DND-41 (cell line): ENCODE results near the gene MBD4.
A peak's percentile ranks its signal among the peaks of the same experiment; 100 is the strongest.

ENCODE experiments used
- ATAC-seq: fragments of 200-7000 bp; cut with Tn5 transposase; 3 replicates; pipeline ENCODE4 v1.9.1; 2021; ENCODE audit warnings: low read depth; ENCODE audit not compliant: insufficient read depth
- DNase-seq: peaks from one replicate; pipeline ENCODE4 v3.0.0-alpha.2; 2020
- H2AFZ ChIP-seq: 2 replicates; pipeline ENCODE4 v1.6.0; 2012; ENCODE audit warnings: low read depth, low read length
- H3K27ac ChIP-seq: 2 replicates; pipeline ENCODE4 v1.5.1; 2012; ENCODE audit warnings: low read length, inconsistent platforms
- H3K27me3 ChIP-seq: fragments of 200-600 bp; sonication (generic); 2 replicates; pipeline ENCODE4 v1.6.0; 2012; ENCODE audit warnings: low read length, mild to moderate bottlenecking, inconsistent platforms; ENCODE audit not compliant: insufficient read depth, poor library complexity
- H3K36me3 ChIP-seq: 2 replicates; pipeline ENCODE4 v1.5.1; 2012; ENCODE audit warnings: low read length, inconsistent platforms; ENCODE audit not compliant: insufficient read depth
- H3K4me1 ChIP-seq: 2 replicates; pipeline ENCODE4 v1.5.1; 2012; ENCODE audit warnings: mild to moderate bottlenecking, low read length; ENCODE audit not compliant: insufficient read depth
- H3K4me2 ChIP-seq: 2 replicates; pipeline ENCODE4 v1.6.0; 2012; ENCODE audit warnings: mild to moderate bottlenecking, moderate library complexity, low read length, inconsistent platforms; ENCODE audit not compliant: insufficient read depth
- H3K4me3 ChIP-seq, 2 experiments: fragments of 200-600 bp in 1 of 2; shearing (Covaris generic) in 1 of 2; 2 replicates each; pipeline ENCODE4 v1.5.1; 2012 to 2016; ENCODE audit warnings: inconsistent platforms in 2 of 2, low read length in 2 of 2, mild to moderate bottlenecking in 2 of 2, low read depth in 1 of 2, moderate library complexity in 1 of 2
- H3K79me2 ChIP-seq: 2 replicates; pipeline ENCODE4 v1.6.0; 2012; ENCODE audit warnings: low read length, inconsistent platforms; ENCODE audit not compliant: insufficient read depth
- H3K9ac ChIP-seq: 2 replicates; pipeline ENCODE4 v1.6.0; 2012; ENCODE audit warnings: low read depth, mild to moderate bottlenecking, inconsistent platforms, low read length, moderate library complexity
- H3K9me3 ChIP-seq: 2 replicates; pipeline ENCODE4 v1.5.1; 2012; ENCODE audit warnings: low read length, moderate library complexity, mild to moderate bottlenecking, inconsistent platforms; ENCODE audit not compliant: insufficient read depth, severe bottlenecking
- H4K20me1 ChIP-seq: 2 replicates; pipeline ENCODE4 v1.6.0; 2012; ENCODE audit warnings: low read length; ENCODE audit not compliant: insufficient read depth
- EZH2 ChIP-seq: IDR thresholded peaks from 3 replicates; pipeline ENCODE4 v1.6.1; 2012; ENCODE audit warnings: borderline replicate concordance, low read depth, mild to moderate bottlenecking, moderate library complexity, low read length, inconsistent platforms; ENCODE audit not compliant: severe bottlenecking
- TF ChIP-seq, protein P1 (sequence below): IDR thresholded peaks from 2 replicates; pipeline ENCODE4 v1.5.1; 2012; ENCODE audit warnings: borderline replicate concordance, low read length, moderate library complexity, mild to moderate bottlenecking; ENCODE audit not compliant: poor library complexity, severe bottlenecking; ENCODE audit errors: extremely low read depth

The MBD4 gene

DNA sequence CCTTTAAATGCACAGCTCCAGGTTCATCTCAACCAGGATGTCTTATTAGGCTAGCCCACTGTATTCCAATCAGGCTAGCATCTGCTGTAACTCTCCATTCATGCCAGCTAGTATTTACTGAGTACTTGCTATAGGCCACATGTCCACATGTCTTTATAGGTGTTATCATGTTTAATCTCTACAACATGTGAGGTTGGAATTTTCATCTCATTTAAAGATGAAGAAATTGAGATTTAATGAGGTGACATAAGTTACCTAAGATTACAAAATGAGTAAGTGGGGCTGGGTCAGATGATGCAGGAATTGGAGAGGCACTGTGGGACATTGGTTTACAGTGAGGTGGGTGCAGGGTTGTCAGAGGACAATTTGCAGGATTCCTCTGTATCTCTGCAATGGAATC lies 3.2 kb upstream of the MBD4 start:
- no peak for TF ChIP-seq EZH2
- TF ChIP-seq, protein P1, sequence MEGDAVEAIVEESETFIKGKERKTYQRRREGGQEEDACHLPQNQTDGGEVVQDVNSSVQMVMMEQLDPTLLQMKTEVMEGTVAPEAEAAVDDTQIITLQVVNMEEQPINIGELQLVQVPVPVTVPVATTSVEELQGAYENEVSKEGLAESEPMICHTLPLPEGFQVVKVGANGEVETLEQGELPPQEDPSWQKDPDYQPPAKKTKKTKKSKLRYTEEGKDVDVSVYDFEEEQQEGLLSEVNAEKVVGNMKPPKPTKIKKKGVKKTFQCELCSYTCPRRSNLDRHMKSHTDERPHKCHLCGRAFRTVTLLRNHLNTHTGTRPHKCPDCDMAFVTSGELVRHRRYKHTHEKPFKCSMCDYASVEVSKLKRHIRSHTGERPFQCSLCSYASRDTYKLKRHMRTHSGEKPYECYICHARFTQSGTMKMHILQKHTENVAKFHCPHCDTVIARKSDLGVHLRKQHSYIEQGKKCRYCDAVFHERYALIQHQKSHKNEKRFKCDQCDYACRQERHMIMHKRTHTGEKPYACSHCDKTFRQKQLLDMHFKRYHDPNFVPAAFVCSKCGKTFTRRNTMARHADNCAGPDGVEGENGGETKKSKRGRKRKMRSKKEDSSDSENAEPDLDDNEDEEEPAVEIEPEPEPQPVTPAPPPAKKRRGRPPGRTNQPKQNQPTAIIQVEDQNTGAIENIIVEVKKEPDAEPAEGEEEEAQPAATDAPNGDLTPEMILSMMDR: no peak
- Histone ChIP-seq H3K9me3 (no peaks in the 10 kb centered on the region), H3K27me3 (no peaks in the 10 kb centered on the region), H2AFZ (no peak overlapping the region), H3K4me2 (no peak overlapping the region), H3K36me3 (peaks cover 2% of the 10 kb centered on the region), H3K9ac (no peak overlapping the region), H4K20me1 (no peaks in the 10 kb centered on the region), H3K79me2 (peaks cover 50% of the 10 kb centered on the region), H3K27ac (no peak overlapping the region), H3K4me1 (peaks cover 34% of the 10 kb centered on the region), H3K4me3 (no peak overlapping the region)
- DNase-seq: no peak
- ATAC-seq: no peak

DNA sequence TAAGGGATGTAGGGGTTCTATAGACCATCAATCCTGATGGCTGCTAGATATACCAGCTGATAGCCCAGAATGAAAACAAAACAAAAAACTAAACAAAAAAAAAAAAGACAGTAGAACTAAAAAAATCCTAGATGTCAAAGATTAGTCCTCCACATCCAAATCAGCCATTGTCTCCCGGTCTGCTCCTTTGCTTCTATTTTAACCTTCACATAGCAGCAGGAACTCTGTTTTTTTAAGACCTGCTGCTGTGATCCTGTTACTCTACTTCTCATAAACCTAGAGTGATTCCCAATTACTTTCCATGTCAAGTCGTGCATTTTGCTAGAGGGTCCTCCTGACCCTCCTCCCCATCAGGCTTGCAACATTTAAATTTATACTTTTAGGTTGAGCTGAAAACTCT lies 2.7 kb upstream of the MBD4 start:
- no peak overlapping the region for H2AFZ ChIP-seq
- no peak for TF ChIP-seq EZH2
- TF ChIP-seq, protein P1: no peak
- H3K36me3 ChIP-seq: peaks cover 6% of the 10 kb centered on the region
- H4K20me1 ChIP-seq: no peaks in the 10 kb centered on the region; the same call in 1 of the 2 replicates
- H3K27me3 ChIP-seq: no peaks in the 10 kb centered on the region
- H3K79me2 ChIP-seq: peaks cover 53% of the 10 kb centered on the region
- H3K9ac ChIP-seq: no peak overlapping the region
- ATAC-seq (no peak), DNase-seq (no peak)
- H3K4me3 ChIP-seq: no peak overlapping the region
- H3K4me1 ChIP-seq: peaks cover 39% of the 10 kb centered on the region
- H3K4me2 ChIP-seq: no peak overlapping the region
- H3K9me3 ChIP-seq: no peaks in the 10 kb centered on the region
- H3K27ac ChIP-seq: no peak overlapping the region

DNA sequence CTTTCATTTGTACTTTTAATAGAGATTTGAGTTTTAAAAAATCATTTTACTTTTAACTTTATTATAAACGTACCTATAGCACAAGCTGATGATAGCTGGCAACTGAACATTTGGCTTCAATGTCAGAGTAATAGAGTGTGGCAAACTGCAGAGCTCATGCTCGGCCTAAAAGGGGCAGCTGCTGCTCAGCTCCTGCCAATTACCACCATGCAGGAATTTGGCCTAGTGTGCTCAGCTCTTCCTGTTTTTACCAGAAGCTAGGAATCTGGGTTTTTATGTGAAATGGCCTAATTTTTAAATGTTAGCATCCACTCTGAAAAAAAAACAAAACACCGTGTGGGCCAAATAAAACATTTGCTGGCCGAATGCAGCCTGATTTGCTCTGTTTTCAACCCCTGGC lies 2.0 kb upstream of the MBD4 start:
- peaks cover 13% of the 10 kb centered on the region for H3K36me3 ChIP-seq
- H3K27ac ChIP-seq: peak overlapping the region; percentile 96
- H3K4me2 ChIP-seq: peak overlapping the region; percentile 74
- H3K9ac ChIP-seq: peak overlapping the region; percentile 78
- H3K4me3 ChIP-seq: peak overlapping the region in 1 of 2 experiments; percentile 12; a peak in 1 of 4 replicates
- DNase-seq (no peak), ATAC-seq (no peak)
- H3K4me1 ChIP-seq: peaks cover 46% of the 10 kb centered on the region
- no peak overlapping the region for H2AFZ ChIP-seq
- H4K20me1 ChIP-seq: no peaks in the 10 kb centered on the region; the same call in 1 of the 2 replicates
- H3K9me3 ChIP-seq: no peaks in the 10 kb centered on the region
- H3K79me2 ChIP-seq: peaks cover 60% of the 10 kb centered on the region
- no peaks in the 10 kb centered on the region for H3K27me3 ChIP-seq
- TF ChIP-seq, protein P1: no peak
- no peak for TF ChIP-seq EZH2

DNA sequence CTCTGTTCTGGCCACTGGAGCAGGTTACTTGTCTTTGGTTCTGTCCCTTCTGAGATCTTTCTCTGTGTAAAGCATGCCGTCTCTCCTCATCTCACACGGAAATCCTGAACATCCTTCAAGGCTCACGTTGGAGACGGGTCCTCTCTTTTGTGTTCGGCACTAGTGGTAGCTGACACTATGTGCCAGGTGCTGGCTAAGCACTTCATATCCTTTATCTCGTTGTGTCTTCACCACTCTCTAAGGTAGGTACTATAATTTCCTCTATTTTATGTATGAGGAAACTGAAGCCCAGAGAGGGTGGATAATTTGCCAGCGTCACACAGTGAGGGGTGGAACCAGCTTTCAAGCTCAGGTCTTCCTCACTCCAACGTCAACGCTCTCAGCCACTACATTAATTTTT lies 1.5 kb upstream of the MBD4 start:
- no peaks in the 10 kb centered on the region; the same call in 1 of the 2 replicates for H4K20me1 ChIP-seq
- H3K79me2 ChIP-seq: peaks cover 66% of the 10 kb centered on the region
- peaks cover 19% of the 10 kb centered on the region for H3K36me3 ChIP-seq
- peak overlapping the region; percentile 96 for H3K27ac ChIP-seq
- no peaks in the 10 kb centered on the region for H3K9me3 ChIP-seq
- H3K4me1 ChIP-seq: peaks cover 52% of the 10 kb centered on the region
- no peak for TF ChIP-seq EZH2
- TF ChIP-seq, protein P1: no peak
- H3K27me3 ChIP-seq: no peaks in the 10 kb centered on the region
- H3K4me3 ChIP-seq: peak overlapping the region; percentile 47 to 69; a peak in 3 of 4 replicates
- ATAC-seq (no peak), DNase-seq (peak; percentile 28)
- peak overlapping the region; percentile 74 for H3K4me2 ChIP-seq
- H3K9ac ChIP-seq: peak overlapping the region; percentile 78
- peak overlapping the region; percentile 82 for H2AFZ ChIP-seq
